OCI-LY3 (cell line): ENCODE measurements around the gene DOCK6.

Experiments
- H2AFZ ChIP-seq: fragments of 200-600, 300-600 bp; shearing (Covaris generic); 2 replicates; pipeline ENCODE4 v1.6.0; 2014; ENCODE audit warnings: antibody characterized with exemption, low read depth, low read length
- H3K27ac ChIP-seq: fragments of 200-600, 300-600 bp; sonication (generic); 2 replicates; pipeline ENCODE4 v1.5.1; 2014; ENCODE audit warnings: mild to moderate bottlenecking, low read length, moderate library complexity, mixed read lengths
- H3K27me3 ChIP-seq: fragments of 200-600, 300-600 bp; sonication (generic); 2 replicates; pipeline ENCODE4 v1.6.1; 2014; ENCODE audit warnings: low read depth, low read length, mixed read lengths
- H3K36me3 ChIP-seq: fragments of 200-600, 300-600 bp; sonication (generic); replicated peaks from 2 replicates; pipeline ENCODE3; 2014; ENCODE audit warnings: low read depth, low read length, mixed read lengths
- H3K4me1 ChIP-seq: fragments of 300-600, 200-600 bp; sonication (generic); 2 replicates; pipeline ENCODE4 v1.6.1; 2014; ENCODE audit warnings: low read length, mixed read lengths
- H3K4me2 ChIP-seq: fragments of 200-600, 300-600 bp; sonication (generic); 2 replicates; pipeline ENCODE4 v1.6.1; 2014; ENCODE audit warnings: low read length, mixed read lengths
- H3K4me3 ChIP-seq: fragments of 300-600, 200-600 bp; sonication (generic); 2 replicates; pipeline ENCODE4 v1.5.1; 2014; ENCODE audit warnings: antibody characterized with exemption, mild to moderate bottlenecking, low read length, moderate library complexity
- H3K79me2 ChIP-seq: fragments of 300-600, 200-600 bp; shearing (Covaris generic); 2 replicates; pipeline ENCODE4 v1.6.1; 2014; ENCODE audit warnings: mild to moderate bottlenecking, low read length, mixed read lengths
- H3K9ac ChIP-seq: fragments of 300-600, 200-600 bp; shearing (Covaris generic); 2 replicates; pipeline ENCODE4 v1.6.0; 2014; ENCODE audit warnings: mild to moderate bottlenecking, low read length, moderate library complexity
- H3K9me3 ChIP-seq: fragments of 200-600, 300-600 bp; shearing (Covaris generic); 2 replicates; pipeline ENCODE4 v1.6.1; 2014; ENCODE audit warnings: low read length, mixed read lengths; ENCODE audit not compliant: insufficient read depth
- H4K20me1 ChIP-seq: fragments of 200-600, 300-600 bp; sonication (generic); 2 replicates; pipeline ENCODE4 v1.6.1; 2016; ENCODE audit warnings: low read length, mixed read lengths; ENCODE audit not compliant: insufficient read depth
- EZH2phosphoT487 ChIP-seq: fragments of 200-600 bp; shearing (Covaris generic); IDR thresholded peaks from 2 replicates; pipeline ENCODE4 v1.6.1; 2018; ENCODE audit warnings: antibody characterized with exemption, mixed run types, low read depth
- TF ChIP-seq, protein P1 (sequence below): fragments of 200-600, 300-600 bp; sonication (generic); IDR thresholded peaks from 2 replicates; pipeline ENCODE4 v1.5.1; 2014; ENCODE audit warnings: antibody characterized with exemption, low read length, low read depth

The DOCK6 gene

GRCh38 chr19:11168568-11168967, 93.8 kb downstream of the DOCK6 start:
- H3K27ac ChIP-seq: no peak overlapping the region
- H3K4me3 ChIP-seq: no peak overlapping the region
- no peak overlapping the region for H3K4me2 ChIP-seq
- no peak overlapping the region for H3K9ac ChIP-seq
- H3K36me3 ChIP-seq: no peaks in the 10 kb centered on the region
- H3K4me1 ChIP-seq: no peaks in the 10 kb centered on the region
- no peaks in the 10 kb centered on the region for H3K27me3 ChIP-seq
- TF ChIP-seq EZH2phosphoT487: no peak
- TF ChIP-seq, protein P1, sequence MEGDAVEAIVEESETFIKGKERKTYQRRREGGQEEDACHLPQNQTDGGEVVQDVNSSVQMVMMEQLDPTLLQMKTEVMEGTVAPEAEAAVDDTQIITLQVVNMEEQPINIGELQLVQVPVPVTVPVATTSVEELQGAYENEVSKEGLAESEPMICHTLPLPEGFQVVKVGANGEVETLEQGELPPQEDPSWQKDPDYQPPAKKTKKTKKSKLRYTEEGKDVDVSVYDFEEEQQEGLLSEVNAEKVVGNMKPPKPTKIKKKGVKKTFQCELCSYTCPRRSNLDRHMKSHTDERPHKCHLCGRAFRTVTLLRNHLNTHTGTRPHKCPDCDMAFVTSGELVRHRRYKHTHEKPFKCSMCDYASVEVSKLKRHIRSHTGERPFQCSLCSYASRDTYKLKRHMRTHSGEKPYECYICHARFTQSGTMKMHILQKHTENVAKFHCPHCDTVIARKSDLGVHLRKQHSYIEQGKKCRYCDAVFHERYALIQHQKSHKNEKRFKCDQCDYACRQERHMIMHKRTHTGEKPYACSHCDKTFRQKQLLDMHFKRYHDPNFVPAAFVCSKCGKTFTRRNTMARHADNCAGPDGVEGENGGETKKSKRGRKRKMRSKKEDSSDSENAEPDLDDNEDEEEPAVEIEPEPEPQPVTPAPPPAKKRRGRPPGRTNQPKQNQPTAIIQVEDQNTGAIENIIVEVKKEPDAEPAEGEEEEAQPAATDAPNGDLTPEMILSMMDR: no peak
- no peaks in the 10 kb centered on the region for H3K79me2 ChIP-seq
- no peak overlapping the region for H2AFZ ChIP-seq
- no peaks in the 10 kb centered on the region for H4K20me1 ChIP-seq
- H3K9me3 ChIP-seq: no peaks in the 10 kb centered on the region

DNA sequence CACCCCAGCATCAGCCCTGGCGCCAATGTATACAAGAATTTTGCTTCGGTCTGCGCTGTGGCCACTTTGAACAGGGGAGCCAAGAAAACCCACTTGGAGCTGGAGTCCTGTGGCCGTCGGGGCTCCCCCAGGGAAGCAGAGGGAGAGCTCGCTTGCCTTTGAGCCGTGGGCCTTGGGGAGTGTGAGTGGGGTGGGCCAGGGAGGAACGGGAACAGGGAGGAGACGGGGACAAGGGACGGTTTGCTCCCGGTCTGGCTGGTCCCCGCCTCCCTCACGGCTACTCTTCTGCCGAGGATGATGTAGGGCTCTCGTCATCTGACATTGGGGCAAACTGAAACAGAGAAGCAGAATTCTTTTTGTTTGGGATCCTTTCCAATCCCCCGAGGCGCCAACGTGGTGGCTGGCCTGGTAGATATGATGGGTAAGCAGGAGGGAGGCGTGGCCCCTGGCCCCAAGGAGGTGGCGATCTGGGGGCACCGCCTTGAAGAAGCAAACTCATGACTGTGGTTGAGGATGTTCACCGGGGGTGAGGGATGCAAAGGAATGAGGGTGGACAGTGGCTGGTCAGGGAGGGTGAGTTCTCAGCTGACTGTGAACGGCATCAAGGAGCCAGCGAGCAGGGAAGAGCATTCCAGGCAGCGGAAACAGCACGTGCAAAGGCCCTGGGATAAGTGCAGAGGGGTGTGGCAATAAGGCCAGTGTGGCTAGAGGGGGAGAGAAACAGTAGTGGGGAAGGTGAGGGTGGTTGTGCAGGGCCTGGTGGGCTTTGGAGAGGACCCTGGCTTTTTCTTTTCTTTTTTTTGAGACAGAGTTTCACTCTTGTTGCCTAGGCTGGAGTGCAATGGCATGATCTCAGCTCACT, 95.8 kb downstream of the DOCK6 start:
- Histone ChIP-seq H3K36me3 (no peaks in the 10 kb centered on the region), H4K20me1 (no peaks in the 10 kb centered on the region), H3K4me2 (no peak overlapping the region), H3K9ac (no peak overlapping the region), H3K4me1 (no peaks in the 10 kb centered on the region), H3K79me2 (no peaks in the 10 kb centered on the region), H3K27me3 (no peaks in the 10 kb centered on the region), H3K27ac (no peak overlapping the region), H3K4me3 (no peak overlapping the region), H3K9me3 (no peaks in the 10 kb centered on the region), H2AFZ (no peak overlapping the region)
- no peak for TF ChIP-seq EZH2phosphoT487
- TF ChIP-seq, protein P1: no peak

DNA sequence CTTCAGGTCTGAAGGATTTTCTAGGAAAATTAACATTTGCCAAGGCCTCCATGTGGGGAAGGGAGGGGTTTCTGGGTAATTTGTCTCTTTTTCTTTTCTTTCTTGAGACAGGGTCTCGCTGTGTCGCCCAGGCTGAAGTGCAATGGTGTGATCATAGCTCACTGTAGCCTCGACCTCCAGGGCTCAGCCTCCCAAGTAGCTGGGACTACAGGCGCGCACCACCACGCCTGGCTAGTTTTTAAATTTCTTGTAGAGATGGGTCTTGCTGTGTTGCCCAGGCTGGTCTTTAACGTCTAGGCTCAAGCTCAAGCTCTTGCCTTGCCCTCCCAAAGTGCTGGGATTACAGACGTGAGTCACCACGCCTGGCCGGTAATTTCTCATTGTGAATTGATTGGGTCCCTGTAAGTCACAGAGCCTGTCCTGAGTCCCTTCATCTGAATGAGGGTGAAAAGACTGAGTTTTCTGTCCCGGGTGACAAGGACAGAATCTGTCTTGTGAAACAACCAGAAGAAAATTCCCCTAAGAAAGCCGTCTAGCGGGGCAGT, 96.8 kb downstream of the DOCK6 start:
- no peaks in the 10 kb centered on the region for H3K79me2 ChIP-seq
- H3K4me3 ChIP-seq: no peak overlapping the region
- no peak overlapping the region for H2AFZ ChIP-seq
- no peak overlapping the region for H3K27ac ChIP-seq
- no peak overlapping the region for H3K9ac ChIP-seq
- no peaks in the 10 kb centered on the region for H3K9me3 ChIP-seq
- no peaks in the 10 kb centered on the region for H3K27me3 ChIP-seq
- no peak overlapping the region for H3K4me2 ChIP-seq
- H4K20me1 ChIP-seq: no peaks in the 10 kb centered on the region
- TF ChIP-seq, protein P1: no peak
- no peak for TF ChIP-seq EZH2phosphoT487
- H3K36me3 ChIP-seq: no peaks in the 10 kb centered on the region
- H3K4me1 ChIP-seq: no peaks in the 10 kb centered on the region

- no peaks in the 10 kb centered on the region for H3K4me1 ChIP-seq
- peaks cover 5% of the 10 kb centered on the region; the same call in 1 of the 2 replicates for H3K27me3 ChIP-seq
- no peaks in the 10 kb centered on the region for H3K36me3 ChIP-seq
- H4K20me1 ChIP-seq: no peaks in the 10 kb centered on the region
- H3K9ac ChIP-seq: no peak overlapping the region
- H3K4me3 ChIP-seq: no peak overlapping the region
- H2AFZ ChIP-seq: no peak overlapping the region
- no peaks in the 10 kb centered on the region for H3K9me3 ChIP-seq
- H3K4me2 ChIP-seq: no peak overlapping the region
- no peak overlapping the region for H3K27ac ChIP-seq
- no peaks in the 10 kb centered on the region for H3K79me2 ChIP-seq
- no peak for TF ChIP-seq EZH2phosphoT487
- TF ChIP-seq, protein P1: no peak
These were observed 97.4 kb downstream of the DOCK6 start for GRCh38 chr19:11164879-11165406.
